Transverse colon (tissue), 4 donors: Measurements from ENCODE around the gene C2CD4A.

Experiments used
- EP300 ChIP-seq: sonication (generic); formaldehyde crosslinking; IDR thresholded peaks from one replicate; pipeline ENCODE4 v1.6.1; 2017; ENCODE audit warnings: antibody characterized with exemption, low read depth
- POLR2A ChIP-seq: fragments of 450-650 bp; IDR thresholded peaks from one replicate; pipeline ENCODE4 v1.6.1; 2016; ENCODE audit warnings: antibody characterized with exemption, mild to moderate bottlenecking, moderate library complexity
- POLR2AphosphoS5 ChIP-seq, 3 donors: sonication (generic); formaldehyde crosslinking; IDR thresholded peaks; one replicate each; pipeline ENCODE4 v1.6.1; 2016; ENCODE audit warnings: antibody characterized with exemption in 3 of 3
- TF ChIP-seq, protein P1 (sequence below), 5 experiments: fragments of 200-600 bp in 3 of 5; fragments of 450-650 bp in 2 of 5; sonication (generic) in 3 of 5; IDR thresholded peaks; 1 replicate in 2 of 5; 2 replicates in 3 of 5; pipeline ENCODE4 v1.5.1; 2016 to 2017; ENCODE audit warnings: antibody characterized with exemption in 5 of 5, inconsistent platforms in 3 of 5, mild to moderate bottlenecking in 2 of 5, moderate library complexity in 1 of 5

DNA sequence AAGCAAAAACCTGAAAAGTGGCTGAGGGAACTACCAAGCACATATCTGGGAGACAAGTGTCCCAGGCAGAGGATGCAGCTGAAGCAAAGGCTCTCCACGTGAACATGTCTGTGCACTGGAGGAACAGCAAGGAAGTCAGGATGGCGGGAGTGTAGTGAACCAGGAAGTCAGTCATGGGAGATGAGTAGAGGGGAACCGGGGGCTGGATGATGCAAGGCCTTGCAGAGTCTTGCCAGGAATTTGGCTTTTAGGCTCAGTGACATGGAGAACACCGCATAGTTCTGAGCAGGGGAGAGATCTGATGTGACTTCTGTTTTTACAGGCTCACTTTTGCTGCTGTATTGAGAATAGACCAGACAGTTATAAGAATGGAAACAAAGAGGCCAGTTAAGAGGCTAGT is 19.0 kb downstream of the C2CD4A start:
- no peak for TF ChIP-seq POLR2A
- TF ChIP-seq, protein P1, sequence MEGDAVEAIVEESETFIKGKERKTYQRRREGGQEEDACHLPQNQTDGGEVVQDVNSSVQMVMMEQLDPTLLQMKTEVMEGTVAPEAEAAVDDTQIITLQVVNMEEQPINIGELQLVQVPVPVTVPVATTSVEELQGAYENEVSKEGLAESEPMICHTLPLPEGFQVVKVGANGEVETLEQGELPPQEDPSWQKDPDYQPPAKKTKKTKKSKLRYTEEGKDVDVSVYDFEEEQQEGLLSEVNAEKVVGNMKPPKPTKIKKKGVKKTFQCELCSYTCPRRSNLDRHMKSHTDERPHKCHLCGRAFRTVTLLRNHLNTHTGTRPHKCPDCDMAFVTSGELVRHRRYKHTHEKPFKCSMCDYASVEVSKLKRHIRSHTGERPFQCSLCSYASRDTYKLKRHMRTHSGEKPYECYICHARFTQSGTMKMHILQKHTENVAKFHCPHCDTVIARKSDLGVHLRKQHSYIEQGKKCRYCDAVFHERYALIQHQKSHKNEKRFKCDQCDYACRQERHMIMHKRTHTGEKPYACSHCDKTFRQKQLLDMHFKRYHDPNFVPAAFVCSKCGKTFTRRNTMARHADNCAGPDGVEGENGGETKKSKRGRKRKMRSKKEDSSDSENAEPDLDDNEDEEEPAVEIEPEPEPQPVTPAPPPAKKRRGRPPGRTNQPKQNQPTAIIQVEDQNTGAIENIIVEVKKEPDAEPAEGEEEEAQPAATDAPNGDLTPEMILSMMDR (IDR thresholded peaks at IDR 0.05): no peak
- TF ChIP-seq POLR2AphosphoS5 (IDR thresholded peaks at IDR 0.05): no peak
- TF ChIP-seq EP300: no peak
